Epithelial cell of proximal tubule (primary cell): ENCODE results near the gene MS4A15. TPM values are rescaled to one million over a fixed set of nuclear protein-coding genes. Genes with fewer than 3 reads are reported as not detected.
"Not testable (repeated sequence)": the region's sequence is repeated elsewhere in the genome, so short reads cannot be mapped to it uniquely, and the experiment has no call there.

Experiments
- DNase-seq: peaks from one replicate; pipeline ENCODE4 v3.0.0-alpha.2; 2011; ENCODE audit warnings: low read depth
- H3K4me3 ChIP-seq: 2 replicates; pipeline ENCODE4 v1.5.1; 2011; ENCODE audit warnings: low read depth, mild to moderate bottlenecking, low read length
- total RNA-seq: library from RNA; depleted of rRNA; stranded (reverse); fragments of >200 nt; gene quantifications from 2 replicates; pipeline ENCODE4 v1.2.3, GENCODE V29; 2015
- TF ChIP-seq, protein P1 (sequence below): conservative IDR thresholded peaks from 2 replicates; pipeline ENCODE4 v1.5.1; 2012; ENCODE audit warnings: low read depth, mild to moderate bottlenecking, low read length

The MS4A15 gene
- total RNA-seq, 1 donor from 2014 or later, result not detected

DNA sequence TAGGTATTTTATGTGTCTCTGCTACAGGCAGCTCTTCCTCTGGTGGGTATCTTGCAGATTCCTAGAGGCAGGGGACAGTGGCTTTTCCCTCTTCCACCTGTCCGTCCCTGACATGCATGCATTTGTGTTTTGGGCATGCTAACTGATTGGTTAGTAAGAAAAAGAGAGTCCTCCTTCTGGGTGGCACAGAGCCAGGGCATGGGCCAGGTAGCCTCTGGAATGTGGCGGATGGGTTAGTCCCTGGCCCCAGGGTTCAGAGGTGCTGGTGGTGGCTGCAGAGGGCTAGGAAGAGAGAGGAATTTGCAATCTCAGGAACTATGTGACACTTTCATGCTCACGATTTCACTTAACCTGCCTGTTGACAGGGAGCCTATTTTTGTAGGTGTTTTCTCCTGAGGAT lies 5.8 kb upstream of the MS4A15 start:
- DNase-seq, result no peak
- H3K4me3 ChIP-seq, result no peak overlapping the region
- TF ChIP-seq, protein P1, sequence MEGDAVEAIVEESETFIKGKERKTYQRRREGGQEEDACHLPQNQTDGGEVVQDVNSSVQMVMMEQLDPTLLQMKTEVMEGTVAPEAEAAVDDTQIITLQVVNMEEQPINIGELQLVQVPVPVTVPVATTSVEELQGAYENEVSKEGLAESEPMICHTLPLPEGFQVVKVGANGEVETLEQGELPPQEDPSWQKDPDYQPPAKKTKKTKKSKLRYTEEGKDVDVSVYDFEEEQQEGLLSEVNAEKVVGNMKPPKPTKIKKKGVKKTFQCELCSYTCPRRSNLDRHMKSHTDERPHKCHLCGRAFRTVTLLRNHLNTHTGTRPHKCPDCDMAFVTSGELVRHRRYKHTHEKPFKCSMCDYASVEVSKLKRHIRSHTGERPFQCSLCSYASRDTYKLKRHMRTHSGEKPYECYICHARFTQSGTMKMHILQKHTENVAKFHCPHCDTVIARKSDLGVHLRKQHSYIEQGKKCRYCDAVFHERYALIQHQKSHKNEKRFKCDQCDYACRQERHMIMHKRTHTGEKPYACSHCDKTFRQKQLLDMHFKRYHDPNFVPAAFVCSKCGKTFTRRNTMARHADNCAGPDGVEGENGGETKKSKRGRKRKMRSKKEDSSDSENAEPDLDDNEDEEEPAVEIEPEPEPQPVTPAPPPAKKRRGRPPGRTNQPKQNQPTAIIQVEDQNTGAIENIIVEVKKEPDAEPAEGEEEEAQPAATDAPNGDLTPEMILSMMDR, result no peak

DNA sequence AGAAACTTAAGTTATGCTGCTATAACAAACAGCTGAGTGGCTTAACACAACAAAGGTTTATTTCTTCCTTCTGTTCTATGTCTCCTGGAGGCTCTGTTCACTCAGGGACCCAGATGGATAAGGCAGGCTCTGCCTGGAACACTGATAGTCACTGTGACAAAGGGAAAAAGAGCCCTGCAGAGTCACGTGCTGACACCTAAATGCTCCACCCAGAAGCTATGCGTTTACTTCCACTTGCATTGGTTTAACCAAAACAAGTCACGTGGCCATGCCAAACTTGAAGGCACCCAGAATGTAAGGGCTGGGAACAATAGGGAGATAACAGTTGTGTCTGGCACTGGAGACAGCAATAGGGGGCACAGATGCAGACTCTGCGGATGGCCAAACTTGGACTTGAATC lies 3.4 kb upstream of the MS4A15 start:
- TF ChIP-seq, protein P1, result no peak
- no peak for DNase-seq
- H3K4me3 ChIP-seq, result no peak overlapping the region

DNA sequence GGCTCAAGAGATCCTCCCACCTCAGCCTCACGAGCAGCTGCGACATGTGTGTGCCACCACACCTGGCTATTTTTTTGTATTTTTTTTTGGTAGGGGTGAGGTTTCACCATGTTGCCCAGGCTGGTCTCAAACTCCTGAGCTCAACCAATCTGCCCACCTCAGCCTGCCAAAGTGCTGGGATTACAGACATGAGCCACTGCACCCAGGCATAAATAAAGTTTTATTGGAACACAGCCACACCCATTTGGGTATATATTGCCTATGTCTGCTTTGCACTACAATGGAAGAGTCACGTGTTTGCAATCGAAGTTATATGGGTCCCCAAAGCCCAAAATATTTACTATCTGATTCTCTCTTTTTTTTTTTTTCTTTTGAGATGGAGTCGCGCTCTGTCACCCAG lies 1.8 kb upstream of the MS4A15 start:
- TF ChIP-seq, protein P1, result no peak
- DNase-seq, result no peak
- H3K4me3 ChIP-seq, result no peak overlapping the region

DNA sequence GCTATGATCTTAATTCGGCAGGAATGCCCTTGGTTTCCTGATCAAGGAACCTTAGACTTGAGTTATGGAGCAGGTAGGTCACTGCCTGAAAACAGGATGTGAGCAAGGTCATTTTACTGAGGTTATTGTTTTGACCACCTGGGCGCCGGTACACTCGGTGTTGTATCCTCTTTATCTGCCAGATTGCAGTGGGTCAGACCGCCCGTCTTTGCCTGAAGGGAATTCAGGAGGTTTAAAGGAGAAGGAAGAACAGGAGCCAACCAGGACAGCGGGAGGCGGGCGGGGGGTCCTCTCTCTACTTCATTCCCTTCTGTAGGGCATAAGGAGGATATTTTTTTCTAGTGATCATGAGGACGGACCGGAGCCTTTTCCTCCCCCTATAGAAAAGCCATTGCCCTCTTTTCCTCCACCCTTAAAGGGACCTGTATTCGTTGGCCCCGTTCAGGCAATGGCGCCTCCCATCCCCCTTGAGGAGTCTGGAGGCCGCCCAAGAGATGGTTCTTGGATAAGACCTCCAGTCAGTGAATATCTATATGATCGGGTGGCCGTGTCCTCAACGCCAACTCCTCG lies 649 bp downstream of the MS4A15 start:
- no peak overlapping the region for H3K4me3 ChIP-seq
- TF ChIP-seq, protein P1, result no peak
- DNase-seq, result no peak

DNA sequence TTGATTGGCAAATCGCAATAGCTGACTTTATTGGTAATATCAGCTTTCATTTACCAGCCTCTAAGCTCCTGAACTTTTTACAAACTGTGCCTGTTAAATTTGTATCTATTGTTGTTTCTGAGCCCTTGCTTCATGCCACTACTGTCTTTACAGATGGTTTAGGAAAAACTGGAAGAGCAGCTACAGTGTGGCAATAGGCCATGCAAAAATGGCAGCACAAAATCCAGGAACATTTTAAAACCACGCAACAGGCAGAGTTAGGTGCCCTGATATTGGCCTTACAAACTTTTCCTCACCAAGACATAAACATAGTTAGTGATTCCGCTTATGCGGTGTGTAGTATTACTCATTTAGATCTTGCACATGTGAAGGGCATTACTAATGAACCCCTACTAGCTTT lies 2.0 kb downstream of the MS4A15 start:
- not testable (repeated sequence) for DNase-seq, H3K4me3 ChIP-seq

DNA sequence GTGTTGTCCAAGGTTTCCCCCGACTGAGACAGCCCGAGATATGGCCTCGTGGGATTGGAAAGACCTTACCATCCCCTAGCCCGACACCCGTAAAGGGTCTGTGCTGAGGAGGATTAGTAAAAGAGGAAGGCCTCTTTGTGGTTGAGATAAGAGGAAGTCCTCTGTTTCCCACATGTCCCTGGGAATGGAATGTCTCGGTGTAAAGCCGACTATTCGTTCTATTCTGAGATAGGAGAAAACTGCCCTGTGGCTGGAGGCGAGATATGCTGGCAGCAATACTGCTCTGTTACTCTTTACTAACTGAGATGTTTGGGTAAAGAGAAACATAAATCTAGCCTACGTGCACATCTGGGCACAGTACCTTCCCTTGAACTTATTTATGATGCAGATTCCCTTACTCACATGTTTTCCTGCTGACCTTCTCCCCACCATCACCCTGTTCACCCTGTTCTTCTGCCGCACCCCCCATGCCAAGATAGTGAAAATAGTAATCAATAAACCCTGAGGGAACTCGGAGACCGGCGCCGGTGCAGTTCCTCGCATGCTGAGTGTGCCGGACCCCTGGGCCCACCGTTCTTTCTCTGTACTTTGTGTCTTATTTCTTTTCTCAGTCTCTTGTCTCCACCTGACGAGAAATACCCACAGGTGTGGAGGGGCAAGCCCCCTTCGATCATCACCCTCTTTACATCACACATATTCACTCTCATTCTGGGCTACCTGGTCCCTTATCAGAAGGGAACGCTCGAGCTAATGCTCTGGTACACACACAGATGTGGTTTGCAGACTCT lies 3.0 kb downstream of the MS4A15 start:
- not testable (repeated sequence) for H3K4me3 ChIP-seq, DNase-seq

DNA sequence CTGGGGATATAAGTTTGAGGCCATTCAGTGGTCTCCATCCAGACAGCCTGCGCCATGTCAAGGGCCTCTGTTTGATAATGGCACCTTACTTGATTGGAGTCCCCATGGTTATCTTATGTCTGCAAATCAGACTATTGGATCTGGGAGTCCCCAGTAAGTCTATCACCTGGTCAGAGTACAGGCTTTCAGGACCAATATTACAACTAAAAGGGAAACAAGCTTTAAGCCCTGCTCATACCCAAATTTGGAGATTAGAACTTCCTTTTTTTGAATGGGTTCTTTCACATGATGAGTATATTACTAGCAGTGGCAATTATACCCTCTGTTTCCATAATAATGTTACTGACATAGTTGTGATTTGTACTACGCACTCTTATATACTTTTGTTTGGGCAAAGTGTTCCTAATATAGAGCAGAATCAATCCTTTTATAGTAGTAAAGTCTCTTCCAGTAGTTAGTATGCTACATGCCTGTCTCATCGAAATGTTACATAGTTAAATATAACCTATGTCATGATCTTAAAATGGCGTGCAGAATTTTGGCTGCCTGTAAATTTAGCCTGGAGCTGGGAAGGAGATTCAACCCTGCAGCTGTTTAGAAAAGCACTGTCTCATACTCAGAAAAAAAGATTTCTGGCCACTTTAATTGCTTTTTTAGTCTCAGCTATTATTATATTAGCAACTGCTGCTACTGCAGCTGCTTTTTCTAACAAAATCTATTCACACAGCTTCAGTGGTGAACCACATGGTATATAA lies 4.9 kb downstream of the MS4A15 start:
- no peak for DNase-seq
- TF ChIP-seq, protein P1, result no peak
- no peak overlapping the region for H3K4me3 ChIP-seq
